Neural cell (in vitro differentiated cells): Measurements from ENCODE around the gene C11orf54. TPM values are rescaled to one million over a fixed set of nuclear protein-coding genes. Genes with fewer than 3 reads are reported as not detected.

Experiments used
- H2AFZ ChIP-seq: fragments of 200-600, 300-800 bp; sonication (generic), shearing (Covaris generic); 2 replicates; pipeline ENCODE4 v1.6.0; 2014; ENCODE audit warnings: low read depth, mild to moderate bottlenecking, antibody characterized with exemption, low read length, moderate library complexity
- H3F3A ChIP-seq: fragments of 200-600 bp; shearing (Covaris generic); 2 replicates; pipeline ENCODE4 v1.6.1; 2016; ENCODE audit warnings: mild to moderate bottlenecking, moderate library complexity, mixed read lengths, antibody characterized with exemption, low read length; ENCODE audit not compliant: insufficient read depth, poor library complexity, severe bottlenecking
- H3K27ac ChIP-seq: fragments of 200-600, 300-800 bp; sonication (generic), shearing (Covaris generic); 2 replicates; pipeline ENCODE4 v1.5.1; 2014; ENCODE audit warnings: mild to moderate bottlenecking, low read length, moderate library complexity
- H3K27me3 ChIP-seq: fragments of 300-800, 200-600 bp; sonication (generic), shearing (Covaris generic); 2 replicates; pipeline ENCODE4 v1.6.0; 2014; ENCODE audit warnings: mild to moderate bottlenecking, low read depth, low read length, moderate library complexity; ENCODE audit not compliant: insufficient read depth
- H3K36me3 ChIP-seq: fragments of 300-800, 200-600 bp; sonication (generic), shearing (Covaris generic); 2 replicates; pipeline ENCODE4 v1.5.1; 2014; ENCODE audit warnings: mild to moderate bottlenecking, antibody characterized with exemption, low read length, moderate library complexity; ENCODE audit not compliant: insufficient read depth
- H3K4me2 ChIP-seq: fragments of 300-800, 200-600 bp; sonication (generic), shearing (Covaris generic); 2 replicates; pipeline ENCODE4 v1.6.0; 2014; ENCODE audit warnings: mild to moderate bottlenecking, low read length
- H3K4me3 ChIP-seq: fragments of 300-800, 200-600 bp; sonication (generic), shearing (Covaris generic); 2 replicates; pipeline ENCODE4 v1.5.1; 2014; ENCODE audit warnings: mild to moderate bottlenecking, low read length, moderate library complexity
- H3K79me2 ChIP-seq: fragments of 200-600 bp; shearing (Covaris generic); replicated peaks from 2 replicates; pipeline ENCODE4 v1.6.0; 2014; ENCODE audit warnings: mild to moderate bottlenecking, low read length, moderate library complexity; ENCODE audit not compliant: insufficient read depth
- H3K9ac ChIP-seq: fragments of 300-800, 200-600 bp; sonication (generic), shearing (Covaris generic); 2 replicates; pipeline ENCODE4 v1.6.1; 2016; ENCODE audit warnings: mild to moderate bottlenecking, low read length, mixed read lengths
- H3K9me2 ChIP-seq: fragments of 200-600 bp; shearing (Covaris generic); 2 replicates; pipeline ENCODE4 v1.6.1; 2016; ENCODE audit warnings: mild to moderate bottlenecking, low read length, mixed read lengths; ENCODE audit not compliant: insufficient read depth
- H3K9me3 ChIP-seq: fragments of 200-600, 300-800 bp; sonication (generic), shearing (Covaris generic); 2 replicates; pipeline ENCODE4 v1.6.1; 2016; ENCODE audit warnings: mild to moderate bottlenecking, mixed run types, low read length, moderate library complexity, mixed read lengths
- H4K20me1 ChIP-seq: fragments of 200-600 bp; shearing (Covaris generic); 2 replicates; pipeline ENCODE4 v1.6.1; 2016; ENCODE audit warnings: mild to moderate bottlenecking, mixed run types; ENCODE audit not compliant: insufficient read depth
- CTCF ChIP-seq: fragments of 450-650 bp; IDR thresholded peaks from 2 replicates; pipeline ENCODE4 v1.5.1; 2014; ENCODE audit warnings: antibody characterized with exemption, mild to moderate bottlenecking, moderate library complexity; ENCODE audit not compliant: poor library complexity, severe bottlenecking
- EP300 ChIP-seq: fragments of 450-650 bp; conservative IDR thresholded peaks from 2 replicates; pipeline ENCODE4 v1.6.1; 2014; ENCODE audit warnings: antibody characterized with exemption, mild to moderate bottlenecking, moderate library complexity; ENCODE audit not compliant: poor library complexity, severe bottlenecking
- EZH2 ChIP-seq: fragments of 200-600, 300-800 bp; shearing (Covaris generic), sonication (generic); IDR thresholded peaks from 2 replicates; pipeline ENCODE4 v1.6.1; 2014; ENCODE audit warnings: antibody characterized with exemption, low read length, borderline replicate concordance, mild to moderate bottlenecking; ENCODE audit not compliant: insufficient read depth, poor library complexity, severe bottlenecking
- MXI1 ChIP-seq: fragments of 450-650 bp; conservative IDR thresholded peaks from 2 replicates; pipeline ENCODE4 v1.6.1; 2014; ENCODE audit warnings: antibody characterized with exemption, mild to moderate bottlenecking; ENCODE audit not compliant: poor library complexity, severe bottlenecking
- POLR2AphosphoS5 ChIP-seq: IDR thresholded peaks from 2 replicates; pipeline ENCODE4 v1.6.1; 2012
- RAD21 ChIP-seq: fragments of 450-650 bp; conservative IDR thresholded peaks from 2 replicates; pipeline ENCODE4 v1.6.1; 2014; ENCODE audit warnings: antibody characterized with exemption, mild to moderate bottlenecking, moderate library complexity
- REST ChIP-seq: IDR thresholded peaks from 2 replicates; pipeline ENCODE4 v1.6.1; 2012; ENCODE audit warnings: borderline replicate concordance
- SMC3 ChIP-seq: fragments of 450-650 bp; conservative IDR thresholded peaks from 2 replicates; pipeline ENCODE4 v1.6.1; 2014; ENCODE audit warnings: antibody characterized with exemption, mild to moderate bottlenecking, moderate library complexity; ENCODE audit not compliant: poor library complexity
- TAF1 ChIP-seq: IDR thresholded peaks from 2 replicates; pipeline ENCODE4 v1.6.1; 2012; ENCODE audit warnings: low read depth
- polyA plus RNA-seq: library from polyadenylated mRNA; depleted of rRNA; stranded (reverse); fragments of >200 nt; gene quantifications from 2 replicates; pipeline ENCODE4 v1.2.3, GENCODE V29; 2014

C11orf54 gene
- polyA plus RNA-seq, 1 donor from 2014 or later: 35.0 TPM

GRCh38 chr11:93715797-93716396 is 25.6 kb upstream of the C11orf54 start:
- no peak overlapping the region for H3K4me2 ChIP-seq
- H3F3A ChIP-seq: no peaks in the 10 kb centered on the region
- H3K9me2 ChIP-seq: no peaks in the 10 kb centered on the region
- H3K79me2 ChIP-seq: no peaks in the 10 kb centered on the region
- no peaks in the 10 kb centered on the region for H3K9me3 ChIP-seq
- no peak overlapping the region for H3K9ac ChIP-seq
- H3K27ac ChIP-seq: no peak overlapping the region
- no peak for TF ChIP-seq SMC3
- no peak for TF ChIP-seq EZH2
- H4K20me1 ChIP-seq: no peaks in the 10 kb centered on the region
- no peaks in the 10 kb centered on the region for H3K36me3 ChIP-seq
- H3K27me3 ChIP-seq: no peaks in the 10 kb centered on the region
- no peak overlapping the region for H2AFZ ChIP-seq
- H3K4me3 ChIP-seq: no peak overlapping the region

- H4K20me1 ChIP-seq: no peaks in the 10 kb centered on the region
- no peaks in the 10 kb centered on the region for H3K9me3 ChIP-seq
- TF ChIP-seq EP300: no peak
- TF ChIP-seq REST: no peak
- TF ChIP-seq RAD21: no peak
- no peak for TF ChIP-seq CTCF
- no peak for TF ChIP-seq POLR2AphosphoS5
- TF ChIP-seq TAF1: no peak
- TF ChIP-seq EZH2: no peak
- no peak for TF ChIP-seq MXI1
- TF ChIP-seq SMC3: no peak
- no peak overlapping the region for H3K27ac ChIP-seq
- H3K36me3 ChIP-seq: no peaks in the 10 kb centered on the region
- H2AFZ ChIP-seq: no peak overlapping the region
- no peaks in the 10 kb centered on the region for H3K79me2 ChIP-seq
- no peaks in the 10 kb centered on the region for H3K9me2 ChIP-seq
- H3F3A ChIP-seq: no peaks in the 10 kb centered on the region
- no peak overlapping the region for H3K4me2 ChIP-seq
- no peak overlapping the region for H3K9ac ChIP-seq
- H3K27me3 ChIP-seq: no peaks in the 10 kb centered on the region
- no peak overlapping the region for H3K4me3 ChIP-seq
These were observed 24.0 kb upstream of the C11orf54 start for GRCh38 chr11:93717501-93717900.
